Gastrocnemius medialis (tissue), 4 donors: ENCODE results near the gene NPAS3. TPM values are rescaled to one million over a fixed set of nuclear protein-coding genes. Genes with fewer than 3 reads are reported as not detected.

ENCODE experiments used
- ATAC-seq, 2 donors: fragments of 150-250 bp; one replicate each; pipeline ENCODE4 v1.9.1; 2016
- DNase-seq, 2 donors: peaks; one replicate each; pipeline ENCODE4 v3.0.0-alpha.2; 2019
- H3K27ac ChIP-seq, 4 donors: fragments of 200-600 bp; sonication (generic); 1 replicate in 1 of 4; 2 replicates in 3 of 4; pipeline ENCODE4 v1.5.1; 2016 to 2018; ENCODE audit warnings: mild to moderate bottlenecking in 2 of 4, moderate library complexity in 1 of 4
- H3K27me3 ChIP-seq, 3 donors: fragments of 200-600 bp; sonication (generic) in 2 of 3; 1 replicate in 1 of 3; 2 replicates in 2 of 3; pipeline versions ENCODE4 v1.5.1 to v1.6.0; 2016 to 2019; ENCODE audit warnings: mild to moderate bottlenecking in 1 of 3, moderate library complexity in 1 of 3
- H3K36me3 ChIP-seq, 2 donors: fragments of 200-600 bp; sonication (generic) in 1 of 2; one replicate each; pipeline ENCODE4 v1.5.1; 2017 to 2018
- H3K4me1 ChIP-seq, 2 donors: fragments of 200-600 bp; sonication (generic) in 1 of 2; one replicate each; pipeline ENCODE4 v1.5.1; 2016 to 2017; ENCODE audit warnings: mild to moderate bottlenecking in 2 of 2
- H3K4me3 ChIP-seq, 4 donors: fragments of 200-600 bp; sonication (generic) in 3 of 4; 1 replicate in 1 of 4; 2 replicates in 3 of 4; pipeline ENCODE4 v1.5.1; 2016 to 2019; ENCODE audit warnings: mild to moderate bottlenecking in 2 of 4
- H3K9me3 ChIP-seq, 3 donors: fragments of 200-600 bp; sonication (generic) in 2 of 3; 1 replicate in 1 of 3; 2 replicates in 2 of 3; pipeline ENCODE4 v1.5.1; 2016 to 2019
- POLR2A ChIP-seq, 2 donors: fragments of 450-650 bp; IDR thresholded peaks; one replicate each; pipeline ENCODE4 v1.6.1; 2017; ENCODE audit warnings: antibody characterized with exemption in 2 of 2, mild to moderate bottlenecking in 2 of 2, moderate library complexity in 2 of 2
- in situ Hi-C, 4 donors: fragments of 200-750 bp; cut with MboI; loops; one replicate each; pipeline versions ENCODE4 v1.15.0 to v1.8.0; 2017; ENCODE audit warnings: low sequenced_read_pairs in 4 of 4
- intact Hi-C: fragments of 100-400 bp; cut with DNase I; formaldehyde crosslinking; loops from one replicate; pipeline ENCODE4 v1.15.1; 2023; ENCODE audit warnings: low total_unique reads
- total RNA-seq, 4 donors: library from RNA; depleted of rRNA; stranded (reverse); fragments of >200 nt; gene quantifications; one replicate each; pipeline versions ENCODE4 v1.1.0 to v1.2.3, GENCODE V29; 2016
- TF ChIP-seq, protein P1 (sequence below), 5 experiments: fragments of 450-650 bp in 3 of 5; fragments of 200-600 bp in 2 of 5; sonication (generic) in 2 of 5; IDR thresholded peaks in 4 of 5; conservative IDR thresholded peaks in 1 of 5; 1 replicate in 4 of 5; 2 replicates in 1 of 5; pipeline ENCODE4 v1.5.1; 2016 to 2019; ENCODE audit warnings: antibody characterized with exemption in 5 of 5, mild to moderate bottlenecking in 3 of 5, moderate library complexity in 3 of 5

NPAS3 gene
- total RNA-seq, 4 donors from 2014 or later, result 0.82 to 1.00 TPM; not detected in 2

DNA sequence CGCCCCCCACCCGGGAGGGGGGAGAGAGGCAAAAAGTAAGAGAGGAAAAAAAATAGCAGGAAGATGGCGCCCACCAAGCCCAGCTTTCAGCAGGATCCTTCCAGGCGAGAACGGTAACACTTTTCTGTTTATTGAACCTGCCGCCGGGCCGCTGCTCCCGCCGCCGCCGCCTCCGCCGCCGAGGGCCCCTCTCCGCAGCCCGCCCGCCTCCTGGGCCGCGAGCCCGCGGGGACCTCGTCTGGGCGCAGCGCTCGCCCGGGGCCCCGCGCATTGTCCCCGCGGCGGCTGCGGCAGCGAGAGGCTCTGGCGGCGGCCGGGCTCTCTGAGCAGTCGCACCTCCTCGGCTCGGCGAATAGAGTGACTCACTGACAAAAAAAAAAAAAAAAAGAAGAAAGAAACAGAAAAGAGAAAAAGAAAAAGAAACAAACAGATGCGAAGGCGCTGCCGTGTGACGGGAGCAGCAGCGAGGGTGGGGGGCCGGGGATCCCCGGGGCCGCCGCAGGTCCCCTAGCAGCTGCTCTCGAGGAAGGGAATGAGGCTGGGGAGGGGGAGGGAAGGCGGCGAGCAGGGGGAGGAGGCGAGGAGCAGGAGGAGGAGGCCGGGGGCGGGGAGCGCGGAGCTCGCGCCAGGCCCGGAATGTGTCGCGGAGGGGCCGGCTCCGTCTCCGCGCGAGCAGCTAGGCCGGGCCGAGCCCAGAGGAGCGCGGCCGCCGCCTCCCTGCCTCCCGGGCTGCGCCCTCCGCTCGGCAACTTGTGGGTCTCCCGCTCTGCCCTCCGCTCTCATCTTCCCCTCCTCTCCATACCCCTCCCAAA, 781 bp downstream of the NPAS3 start:
- no peak for TF ChIP-seq POLR2A (IDR thresholded peaks at IDR 0.05)
- TF ChIP-seq, protein P1, sequence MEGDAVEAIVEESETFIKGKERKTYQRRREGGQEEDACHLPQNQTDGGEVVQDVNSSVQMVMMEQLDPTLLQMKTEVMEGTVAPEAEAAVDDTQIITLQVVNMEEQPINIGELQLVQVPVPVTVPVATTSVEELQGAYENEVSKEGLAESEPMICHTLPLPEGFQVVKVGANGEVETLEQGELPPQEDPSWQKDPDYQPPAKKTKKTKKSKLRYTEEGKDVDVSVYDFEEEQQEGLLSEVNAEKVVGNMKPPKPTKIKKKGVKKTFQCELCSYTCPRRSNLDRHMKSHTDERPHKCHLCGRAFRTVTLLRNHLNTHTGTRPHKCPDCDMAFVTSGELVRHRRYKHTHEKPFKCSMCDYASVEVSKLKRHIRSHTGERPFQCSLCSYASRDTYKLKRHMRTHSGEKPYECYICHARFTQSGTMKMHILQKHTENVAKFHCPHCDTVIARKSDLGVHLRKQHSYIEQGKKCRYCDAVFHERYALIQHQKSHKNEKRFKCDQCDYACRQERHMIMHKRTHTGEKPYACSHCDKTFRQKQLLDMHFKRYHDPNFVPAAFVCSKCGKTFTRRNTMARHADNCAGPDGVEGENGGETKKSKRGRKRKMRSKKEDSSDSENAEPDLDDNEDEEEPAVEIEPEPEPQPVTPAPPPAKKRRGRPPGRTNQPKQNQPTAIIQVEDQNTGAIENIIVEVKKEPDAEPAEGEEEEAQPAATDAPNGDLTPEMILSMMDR (IDR thresholded peaks at IDR 0.05 in 4 of 5, conservative IDR thresholded peaks at IDR 0.05 in 1 of 5), result no peak
- in situ Hi-C loops (no loop called here), intact Hi-C loops (loop anchor here (2.0 to 10.0 kb wide), 4 partner anchors 39 to 865 kb away; partner anchors contain the start of gene ARHGAP5)
- peak; percentile 60 to 73 for ATAC-seq
- Histone ChIP-seq H3K4me3 (peak overlapping the region; percentile 61 to 72 (median 70)), H3K27ac (peak overlapping the region; percentile 66 to 82 (median 74)), H3K4me1 (peaks cover 9 to 16% of the 10 kb centered on the region in 2 donors), H3K27me3 (peaks cover 4 to 34% (median 12%) of the 10 kb centered on the region in 3 donors), H3K9me3 (no peaks in the 10 kb centered on the region), H3K36me3 (no peaks in the 10 kb centered on the region)
- peak; percentile 63 to 65 for DNase-seq

DNA sequence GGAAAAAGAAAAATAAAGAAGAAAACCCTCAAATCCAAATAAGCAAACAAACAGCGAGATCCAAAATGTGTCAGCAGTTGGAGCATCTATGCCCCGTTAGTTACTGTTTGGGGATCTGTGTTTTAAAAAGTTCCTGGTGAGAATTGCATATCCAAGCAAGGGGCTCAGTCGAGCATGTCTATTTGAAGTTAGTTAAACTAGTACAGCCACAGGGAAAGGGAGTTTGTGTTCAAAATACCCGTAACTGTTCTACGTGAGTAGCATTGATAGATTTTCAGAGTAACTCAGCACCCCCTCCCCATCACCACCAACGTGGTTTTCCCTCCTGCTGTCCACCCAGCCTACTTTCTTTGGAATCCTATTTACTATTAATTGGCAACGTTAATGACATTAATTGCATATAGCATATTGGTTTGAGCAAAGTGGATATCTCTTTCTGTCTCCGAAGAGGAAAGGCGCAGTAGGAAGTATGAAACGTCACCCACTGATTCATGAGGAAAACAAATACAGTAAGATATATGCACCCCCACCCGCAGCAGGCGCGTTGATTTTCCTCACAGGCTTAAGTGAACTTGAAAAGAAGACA, 1.5 kb downstream of the NPAS3 start:
- peak overlapping the region; percentile 61 to 72 (median 70) for H3K4me3 ChIP-seq
- TF ChIP-seq, protein P1 (IDR thresholded peaks at IDR 0.05 in 4 of 5, conservative IDR thresholded peaks at IDR 0.05 in 1 of 5), result no peak
- no peak for TF ChIP-seq POLR2A (IDR thresholded peaks at IDR 0.05)
- peaks cover 9 to 12% of the 10 kb centered on the region in 2 donors for H3K4me1 ChIP-seq
- H3K36me3 ChIP-seq, result no peaks in the 10 kb centered on the region
- ATAC-seq (no peak), DNase-seq (no peak)
- H3K9me3 ChIP-seq, result no peaks in the 10 kb centered on the region
- in situ Hi-C loops, result no loop called here
- peak overlapping the region; percentile 66 to 82 (median 74) for H3K27ac ChIP-seq
- peaks cover 3 to 31% (median 10%) of the 10 kb centered on the region in 3 donors for H3K27me3 ChIP-seq
- intact Hi-C loops, result no loop called here

DNA sequence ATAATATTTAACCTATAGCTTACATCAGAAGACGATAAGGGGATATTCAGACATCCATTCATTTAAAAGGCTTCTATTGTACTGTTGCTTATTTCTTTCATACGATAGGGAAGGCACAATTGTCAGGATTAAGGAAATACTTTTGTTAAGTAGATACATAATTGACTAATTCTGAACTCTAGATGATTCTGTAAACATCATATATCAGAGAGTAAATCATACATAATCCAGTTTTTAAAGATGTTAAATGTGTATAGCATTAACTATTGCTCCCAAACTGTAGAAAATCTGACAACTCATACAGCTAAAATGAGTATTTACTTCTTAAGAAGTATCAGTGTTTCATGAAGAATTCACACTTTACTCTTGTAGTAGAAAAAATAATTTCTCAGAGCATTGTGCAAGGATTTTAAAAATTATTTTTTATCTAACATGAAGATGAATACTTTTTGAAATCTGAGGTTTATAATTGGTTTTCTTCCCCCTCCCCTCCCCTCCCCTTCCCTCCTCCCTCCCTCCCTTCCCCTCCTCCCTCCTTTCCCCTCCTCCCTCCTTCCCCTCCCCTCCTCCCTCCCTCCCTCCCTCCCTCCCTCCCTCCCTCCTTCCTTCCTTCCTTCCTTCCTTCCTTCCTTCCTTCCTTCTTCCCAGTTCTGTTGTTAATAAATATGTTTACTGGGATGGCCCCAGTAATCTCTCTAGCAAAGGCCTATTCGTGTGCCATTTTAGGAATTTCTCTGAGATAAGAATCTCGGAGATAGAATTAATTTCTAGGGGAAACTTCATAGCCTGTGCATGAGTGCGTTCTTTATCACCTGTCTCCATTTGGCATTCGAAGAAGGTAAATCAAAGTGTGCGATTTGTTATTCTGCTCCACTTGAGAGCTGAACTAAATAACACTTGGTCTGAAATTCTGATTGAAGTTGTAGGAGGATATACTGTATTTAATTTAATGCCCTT, 2.3 kb downstream of the NPAS3 start:
- intact Hi-C loops (no loop called here), in situ Hi-C loops (no loop called here)
- no peak for TF ChIP-seq POLR2A (IDR thresholded peaks at IDR 0.05)
- TF ChIP-seq, protein P1 (IDR thresholded peaks at IDR 0.05 in 4 of 5, conservative IDR thresholded peaks at IDR 0.05 in 1 of 5), result no peak
- DNase-seq (no peak), ATAC-seq (no peak)
- no peaks in the 10 kb centered on the region for H3K36me3 ChIP-seq
- H3K9me3 ChIP-seq, result no peaks in the 10 kb centered on the region
- peaks cover 0 to 22% (median 1%) of the 10 kb centered on the region in 3 donors for H3K27me3 ChIP-seq
- peak overlapping the region in 3 of 4 donors; percentile 61 to 72 (median 70) for H3K4me3 ChIP-seq
- peak overlapping the region in 1 of 4 donors; percentile 72 for H3K27ac ChIP-seq
- H3K4me1 ChIP-seq, result peaks cover 9 to 11% of the 10 kb centered on the region in 2 donors

DNA sequence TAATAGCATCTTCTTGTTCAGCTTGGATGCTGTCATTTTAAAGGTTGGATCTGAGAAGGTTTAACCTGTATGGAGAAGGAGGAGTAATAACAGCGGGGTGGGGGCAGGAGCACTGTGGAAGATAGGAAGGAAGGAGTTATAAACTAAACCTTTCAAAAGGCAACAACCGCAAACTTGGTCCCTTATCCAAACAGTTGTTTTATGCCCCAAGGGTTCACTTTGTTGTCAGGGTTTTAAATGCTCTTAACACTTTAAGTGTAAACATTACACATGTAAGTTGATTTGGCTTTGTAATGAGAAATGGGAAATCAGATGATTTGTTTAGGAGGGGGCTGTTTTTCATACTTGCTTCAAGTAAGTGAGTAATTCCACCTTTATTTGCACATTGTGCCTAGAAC, 3.0 kb downstream of the NPAS3 start:
- H3K36me3 ChIP-seq, result no peaks in the 10 kb centered on the region
- ATAC-seq, result no peak
- H3K4me3 ChIP-seq, result no peak overlapping the region
- no peak for DNase-seq
- H3K27me3 ChIP-seq, result peaks cover 0 to 15% (median 0%) of the 10 kb centered on the region in 3 donors
- no peak overlapping the region for H3K27ac ChIP-seq
- no peak for TF ChIP-seq POLR2A (IDR thresholded peaks at IDR 0.05)
- peaks cover 9 to 11% of the 10 kb centered on the region in 2 donors for H3K4me1 ChIP-seq
- in situ Hi-C loops, result no loop called here
- no peaks in the 10 kb centered on the region for H3K9me3 ChIP-seq
- intact Hi-C loops, result no loop called here
